GM18868 (cell line): ENCODE results near the gene TRAF2.
A peak's percentile ranks its signal among the peaks of the same experiment; 100 is the strongest.

Experiments
- ATAC-seq: cut with Tn5 transposase; IDR thresholded peaks from one replicate; pipeline ENCODE4 v1.9.1; 2021; ENCODE audit warnings: mild to moderate bottlenecking, moderate library complexity; ENCODE audit not compliant: unreplicated experiment

The TRAF2 gene

DNA sequence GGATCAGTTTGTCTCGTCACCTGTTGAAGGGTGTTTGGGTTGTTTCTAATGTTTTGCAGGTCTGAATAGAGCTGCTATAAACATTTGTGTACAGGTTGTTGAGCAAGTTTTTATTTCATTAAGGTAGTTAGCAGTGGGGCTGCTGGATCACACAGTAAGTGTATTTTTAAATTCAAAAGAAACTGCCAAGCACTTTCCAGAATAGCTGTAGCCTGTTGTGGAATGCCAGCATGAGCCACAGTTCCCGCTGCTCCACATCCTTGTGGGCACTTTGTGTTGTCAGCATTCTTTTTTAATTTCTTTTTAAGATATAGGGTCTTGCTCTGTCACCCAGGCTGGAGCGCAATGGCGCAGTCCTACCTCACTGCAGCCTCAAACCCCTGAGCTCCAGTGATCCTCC is 43.7 kb downstream of the TRAF2 start:
- no peak for ATAC-seq

DNA sequence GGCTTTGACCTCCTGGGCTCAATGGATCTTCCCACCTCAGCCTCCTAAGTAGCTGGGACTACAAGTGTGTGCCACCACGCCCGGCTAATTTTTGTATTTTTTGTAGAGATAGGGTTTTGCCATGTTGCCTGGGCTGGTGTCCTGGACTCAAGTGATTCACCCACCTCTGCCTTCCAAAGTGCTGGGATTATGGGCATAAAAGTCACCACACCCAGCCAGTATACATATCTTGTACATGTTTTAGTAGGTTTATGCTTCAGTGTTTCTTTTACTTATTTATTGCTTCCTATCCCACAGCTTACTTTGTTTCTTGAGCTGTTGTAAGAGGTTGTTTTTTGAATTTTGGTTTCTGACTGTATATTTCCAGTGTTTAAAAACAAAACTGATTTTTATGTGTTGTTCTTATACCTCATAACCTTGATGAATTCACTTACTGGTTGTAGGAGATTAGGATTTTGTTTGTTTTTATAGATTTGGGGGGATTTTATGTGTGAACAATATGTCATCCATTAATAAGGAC is 45.4 kb downstream of the TRAF2 start:
- ATAC-seq: no peak

DNA sequence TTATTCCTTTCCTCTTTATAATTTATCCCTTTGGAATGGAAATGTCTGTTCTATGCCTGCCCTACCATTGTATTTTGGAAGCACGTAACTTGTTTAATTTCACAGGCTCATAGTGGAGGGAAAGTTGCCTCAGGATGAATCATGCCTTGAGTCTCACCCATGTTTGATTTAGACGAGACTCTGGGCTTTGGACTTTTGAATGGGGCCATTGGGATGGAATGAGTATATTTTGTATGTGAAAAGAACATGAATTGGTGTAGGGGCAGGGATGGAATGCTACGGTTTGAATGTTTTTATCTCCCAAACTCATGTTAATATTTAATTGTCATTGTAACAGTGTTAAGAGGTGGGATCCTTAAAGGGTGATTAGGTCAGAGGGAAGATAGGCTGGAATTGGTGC is 48.0 kb downstream of the TRAF2 start:
- ATAC-seq: no peak

DNA sequence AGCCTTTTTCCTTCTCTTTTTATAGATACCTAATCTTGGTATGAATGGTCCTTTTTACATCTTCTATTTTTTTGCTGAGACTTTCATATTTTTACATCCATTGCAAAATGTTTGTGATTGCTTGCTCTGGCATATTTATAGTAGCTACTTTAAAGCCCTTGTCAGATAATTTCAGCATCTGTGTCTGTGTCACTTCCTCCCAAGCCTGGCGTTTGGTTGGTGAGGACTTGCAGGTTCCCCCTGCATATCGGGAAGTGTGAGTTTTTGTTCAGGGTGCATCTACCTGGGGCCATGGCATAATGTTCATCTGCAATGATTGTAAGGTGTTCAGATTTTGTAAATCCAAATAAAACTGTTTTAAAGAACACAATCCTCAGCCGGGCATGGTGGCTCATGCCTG is 49.3 kb downstream of the TRAF2 start:
- no peak for ATAC-seq

DNA sequence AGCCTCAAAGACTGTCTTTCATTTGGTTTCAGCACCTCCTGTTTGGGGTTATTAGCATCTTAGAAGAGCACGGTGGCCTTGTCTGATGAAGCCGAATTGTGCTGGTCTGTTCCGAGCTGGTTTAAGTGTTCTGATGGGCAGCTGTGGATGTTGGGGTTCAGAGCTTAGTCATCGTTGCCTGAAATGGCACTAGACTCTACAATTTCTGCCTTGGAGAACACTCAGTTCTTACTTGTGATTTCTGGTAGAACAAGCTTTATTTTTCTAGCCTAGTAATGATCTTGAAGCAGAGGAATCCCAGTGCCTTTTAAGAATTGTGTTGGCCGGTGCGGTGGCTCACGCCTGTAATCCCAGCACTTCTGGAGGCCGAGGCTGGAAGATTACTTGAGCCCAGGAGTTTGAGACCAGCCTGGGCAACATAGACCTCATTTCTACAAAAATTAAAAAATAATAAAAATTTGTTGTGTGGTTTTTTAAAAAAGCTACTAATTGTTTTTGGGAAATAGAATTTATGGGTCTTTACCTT is 50.4 kb downstream of the TRAF2 start:
- ATAC-seq: no peak

GRCh38 chr9:136937186-136938001 is 51.1 kb downstream of the TRAF2 start:
- ATAC-seq: no peak

- no peak for ATAC-seq
Observed at GRCh38 chr9:136939431-136939995, 53.2 kb downstream of the TRAF2 start.

DNA sequence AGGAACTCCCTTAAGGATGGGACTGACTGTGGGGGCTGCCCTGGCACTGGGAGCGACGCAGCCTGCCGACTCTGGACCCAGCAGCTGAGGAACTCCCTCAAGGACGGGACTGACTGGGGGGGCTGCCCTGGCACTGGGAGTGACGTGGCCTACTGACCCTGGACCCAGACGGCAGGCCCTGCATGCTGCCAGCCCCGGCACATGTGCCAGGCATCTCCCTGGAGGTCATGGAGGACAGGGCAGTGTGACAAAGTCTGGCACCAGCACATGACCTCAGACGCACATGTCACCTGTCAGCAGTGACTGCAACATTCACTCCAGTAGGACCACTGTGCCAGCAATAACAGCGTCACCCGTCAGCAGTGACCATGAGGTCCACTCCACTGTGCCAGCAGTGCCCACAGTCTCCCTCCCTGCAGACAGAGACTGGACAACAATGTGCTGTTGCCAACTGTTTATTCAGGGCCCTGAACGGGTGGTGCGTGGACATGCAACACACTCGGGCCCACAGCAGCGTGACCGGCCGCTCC is 53.7 kb downstream of the TRAF2 start:
- ATAC-seq: no peak

DNA sequence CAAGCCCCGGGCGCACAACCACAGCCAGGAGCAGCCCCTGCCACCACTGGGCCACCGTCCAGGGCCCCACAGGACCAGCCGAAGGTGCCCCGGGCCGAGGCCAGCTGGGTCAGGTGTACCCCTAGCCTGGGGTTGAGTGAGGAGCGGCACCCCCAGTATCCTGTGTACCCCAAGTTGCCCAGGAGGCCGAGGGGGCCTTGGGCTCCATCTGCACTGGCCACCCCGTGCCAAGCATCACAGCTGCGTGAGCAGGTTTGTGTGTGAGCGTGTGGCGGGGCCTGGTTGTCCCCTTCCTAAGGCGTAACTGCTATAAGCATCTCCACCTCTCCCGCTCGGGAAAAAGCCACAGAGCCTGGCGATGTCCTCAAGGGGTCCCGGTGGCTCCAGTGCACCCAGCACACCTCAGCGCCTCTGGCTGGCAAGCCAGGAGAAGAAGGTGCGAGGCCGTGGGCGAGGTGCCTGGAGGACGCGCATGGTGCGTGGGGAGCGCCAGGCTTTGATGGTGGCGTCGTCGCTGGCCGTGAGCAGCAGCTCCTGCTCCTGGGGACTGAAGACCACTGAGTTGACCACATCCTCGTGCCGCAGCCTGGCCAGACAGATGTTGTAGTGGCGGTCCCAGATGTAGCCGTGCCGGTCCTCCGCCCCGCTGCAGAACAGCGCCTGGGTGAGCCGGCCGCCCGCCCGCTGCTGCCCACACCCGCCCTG is 54.4 kb downstream of the TRAF2 start:
- ATAC-seq: no peak

DNA sequence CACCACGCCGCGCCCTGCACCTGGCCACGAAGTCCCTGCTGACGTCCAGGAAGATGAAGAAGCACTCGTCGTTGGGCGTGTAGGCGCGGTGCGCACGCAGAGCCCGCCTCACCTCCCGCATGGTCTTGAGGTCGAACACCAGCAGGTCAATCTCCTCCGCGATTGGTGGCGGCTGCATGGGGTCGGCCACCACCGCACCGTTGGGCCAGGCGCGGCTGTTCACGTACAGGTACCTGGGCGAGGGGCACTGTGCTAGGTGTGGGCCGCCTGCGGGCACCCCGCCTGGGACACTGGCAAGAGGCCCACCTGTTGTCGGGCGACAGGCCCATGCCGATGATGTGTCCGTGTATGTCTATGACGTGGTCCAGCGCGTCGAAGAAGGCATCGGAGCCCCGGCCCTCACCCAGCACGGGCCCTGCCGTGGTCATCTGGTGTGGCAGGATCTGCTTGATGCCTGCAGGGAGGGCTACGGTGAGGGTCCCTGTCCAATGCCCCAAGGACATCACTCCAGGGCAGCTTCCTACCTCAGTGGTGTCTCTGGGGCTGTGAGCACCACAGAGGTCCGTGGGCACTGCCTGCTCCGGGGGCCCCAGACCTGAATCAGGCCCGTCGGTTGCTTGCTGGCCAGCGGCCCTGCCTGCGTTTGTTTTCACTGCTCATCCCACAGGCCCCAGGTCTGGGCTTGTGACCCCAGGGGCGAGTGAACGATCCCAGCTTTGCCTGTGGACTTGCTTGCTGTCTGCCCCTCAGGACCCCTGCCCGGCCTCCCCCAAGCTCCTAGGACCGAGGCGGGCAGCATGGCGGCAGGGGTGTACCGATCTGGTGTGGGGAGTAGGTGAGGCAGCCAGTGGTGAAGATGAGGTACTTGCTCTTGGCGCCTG is 55.2 kb downstream of the TRAF2 start:
- no peak for ATAC-seq

DNA sequence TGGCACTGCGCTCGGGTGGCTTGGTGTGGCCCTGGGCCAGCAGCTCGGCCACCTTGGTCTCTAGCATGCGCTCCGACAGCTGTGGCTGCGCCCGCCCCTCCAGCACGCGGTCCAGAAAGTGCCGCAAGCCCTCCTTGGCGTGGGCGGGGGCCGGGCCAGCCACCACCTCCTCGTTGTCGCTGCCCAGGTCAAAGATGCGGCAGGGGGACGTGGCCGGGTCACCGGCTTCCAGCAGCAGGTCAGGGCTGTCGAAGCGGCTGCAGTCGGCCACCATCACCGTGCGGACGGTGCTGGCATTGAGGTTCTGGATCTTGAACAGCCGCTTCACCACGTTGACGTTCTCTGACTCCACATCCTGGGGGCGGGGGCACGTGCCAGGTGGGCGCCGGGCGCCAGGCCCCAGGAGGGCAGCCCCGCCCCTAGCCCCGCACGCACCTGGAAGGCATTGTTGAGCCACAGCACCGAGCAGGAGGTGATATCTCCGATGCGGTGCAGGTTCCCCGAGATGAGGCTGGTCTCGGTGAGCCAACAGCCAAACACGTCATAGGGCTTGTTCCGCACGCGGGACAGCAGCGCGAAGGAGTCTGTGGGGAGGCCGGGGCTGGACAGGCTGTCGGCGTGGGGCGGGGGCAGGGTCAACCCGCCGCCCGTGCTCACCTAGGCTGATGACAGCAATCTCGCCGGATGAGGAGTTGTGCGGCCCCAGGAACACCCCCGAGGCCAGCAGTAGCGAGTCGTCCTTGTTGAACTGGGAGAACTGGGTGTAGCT is 56.0 kb downstream of the TRAF2 start:
- ATAC-seq: no peak

DNA sequence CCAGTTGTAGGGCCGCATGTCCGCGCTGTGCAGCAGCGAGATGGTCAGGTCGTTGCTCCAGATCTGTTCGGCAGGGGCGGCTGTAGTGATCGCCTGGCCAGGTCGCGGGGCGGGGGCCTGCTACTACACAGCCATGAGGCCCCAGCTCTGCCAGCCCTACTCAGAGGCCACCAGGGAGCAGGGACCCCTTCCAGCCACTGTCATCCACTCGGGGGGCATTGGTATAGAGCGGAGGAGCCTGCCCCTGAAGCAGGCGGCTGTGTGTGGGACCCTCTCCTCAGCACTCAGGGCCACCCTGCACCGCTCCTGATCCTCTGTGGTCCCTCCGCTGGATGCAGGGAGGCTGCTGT is 56.5 kb downstream of the TRAF2 start:
- ATAC-seq: no peak

DNA sequence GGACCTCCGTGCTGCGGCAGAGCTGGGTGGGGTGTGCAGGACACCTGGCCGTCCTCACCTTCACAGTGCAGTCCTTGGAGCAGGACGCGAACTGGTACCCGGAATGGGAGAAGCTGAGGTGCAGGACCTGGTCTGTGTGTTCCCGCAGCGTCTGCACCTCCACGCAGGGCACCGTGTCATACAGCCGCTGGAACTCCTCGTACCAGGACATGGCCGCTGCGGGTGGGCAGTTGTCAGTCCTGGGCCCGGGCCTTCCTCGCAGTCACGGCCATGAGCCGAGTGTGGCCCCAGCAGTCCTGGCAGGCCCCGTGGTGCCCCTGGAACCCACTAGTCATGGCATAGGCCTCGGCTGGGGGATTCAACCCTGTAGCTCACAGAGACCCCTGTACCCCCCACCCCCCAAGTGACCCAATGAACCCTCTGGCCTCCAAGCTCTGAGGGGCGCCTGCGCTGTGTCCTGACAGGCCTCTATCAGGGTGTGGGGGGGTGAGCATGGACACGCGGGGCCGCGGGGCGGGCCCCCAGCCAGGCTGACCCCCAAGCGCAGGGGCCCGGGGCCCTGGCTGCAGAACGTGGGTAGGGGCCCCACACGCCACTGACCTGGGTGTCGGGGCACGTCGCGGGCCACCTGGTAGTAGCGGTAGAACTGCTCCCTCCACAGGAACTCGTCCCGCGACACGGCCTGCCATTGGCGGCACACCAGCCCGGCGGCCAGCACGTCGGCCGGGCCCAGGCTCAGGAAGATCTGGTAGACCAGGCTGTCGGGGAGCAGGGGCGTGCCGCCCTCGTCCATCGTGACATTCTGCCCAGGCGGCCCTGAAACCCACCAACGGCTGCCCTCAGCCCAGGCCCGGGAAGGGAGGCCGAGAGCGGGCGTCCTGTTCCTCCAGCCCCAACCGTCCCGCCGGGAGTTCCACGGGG is 57.2 kb downstream of the TRAF2 start:
- ATAC-seq: peak; percentile 11

DNA sequence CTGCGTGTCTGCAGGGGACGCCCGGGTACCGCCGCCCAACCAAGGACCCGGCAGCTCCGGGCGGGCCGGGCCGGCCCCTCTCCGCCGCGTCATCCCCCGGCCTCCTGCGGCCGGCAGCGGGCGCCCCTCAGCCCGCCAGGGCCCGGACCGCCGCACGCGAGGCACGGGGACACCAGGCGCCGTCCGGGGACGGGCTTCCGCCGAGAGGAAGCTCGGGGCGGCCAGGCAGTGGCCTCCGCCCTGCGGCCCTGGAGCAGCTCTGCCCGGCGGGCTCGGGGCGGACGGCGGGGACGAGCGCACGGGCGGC is 57.8 kb downstream of the TRAF2 start:
- peak; percentile 39 for ATAC-seq

GRCh38 chr9:136944519-136945332 is 58.4 kb downstream of the TRAF2 start, which contains the start of the genes C8G and FBXW5:
Gene C8G (plus strand): TSS chr9:136945243. CDS start chr9:136945321, 78 bp downstream.
Gene FBXW5 (minus strand): TSS chr9:136944738. CDS start chr9:136944083, 655 bp downstream.
- ATAC-seq: peak; percentile 79

- ATAC-seq: no peak
Observed at GRCh38 chr9:136945333-136946227, 59.3 kb downstream of the TRAF2 start.
